OCI-LY1 (cell line): ENCODE data around the gene PNPLA7.

Experiments used
- EZH2 ChIP-seq: fragments of 200-600 bp; sonication (generic), shearing (Covaris generic); IDR thresholded peaks from 2 replicates; pipeline ENCODE4 v1.8.0; 2017; ENCODE audit warnings: borderline replicate concordance, mixed run types, mild to moderate bottlenecking, antibody characterized with exemption, low read length, moderate library complexity, mixed read lengths
- TF ChIP-seq, protein P1 (sequence below): fragments of 200-600 bp; sonication (generic), shearing (Covaris generic); IDR thresholded peaks from 2 replicates; pipeline ENCODE4 v1.5.1; 2017; ENCODE audit warnings: mild to moderate bottlenecking, antibody characterized with exemption, low read length, moderate library complexity, mixed read lengths

DNA sequence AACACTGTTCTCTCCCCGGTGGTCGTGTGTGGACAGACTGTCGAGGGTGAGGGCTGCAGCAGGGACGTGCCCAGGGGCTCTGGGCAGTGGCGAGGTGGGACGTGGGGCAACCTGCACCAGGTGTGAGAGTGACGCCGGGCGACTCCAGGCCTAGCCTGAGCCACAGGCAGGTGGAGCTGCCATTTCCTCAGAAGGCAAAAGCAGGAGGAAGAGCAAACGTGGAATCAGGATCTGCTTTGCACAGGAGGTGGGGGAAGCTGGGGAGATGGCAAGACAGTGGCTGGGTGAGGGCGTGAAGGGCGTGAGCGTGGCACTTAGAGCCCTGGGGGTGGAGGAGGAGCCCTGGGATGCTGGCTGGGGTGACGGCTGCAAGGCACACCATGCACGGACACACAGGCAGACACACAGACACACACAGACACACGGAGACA lies 51.5 kb downstream of the PNPLA7 start:
- no peak for TF ChIP-seq EZH2
- TF ChIP-seq, protein P1, sequence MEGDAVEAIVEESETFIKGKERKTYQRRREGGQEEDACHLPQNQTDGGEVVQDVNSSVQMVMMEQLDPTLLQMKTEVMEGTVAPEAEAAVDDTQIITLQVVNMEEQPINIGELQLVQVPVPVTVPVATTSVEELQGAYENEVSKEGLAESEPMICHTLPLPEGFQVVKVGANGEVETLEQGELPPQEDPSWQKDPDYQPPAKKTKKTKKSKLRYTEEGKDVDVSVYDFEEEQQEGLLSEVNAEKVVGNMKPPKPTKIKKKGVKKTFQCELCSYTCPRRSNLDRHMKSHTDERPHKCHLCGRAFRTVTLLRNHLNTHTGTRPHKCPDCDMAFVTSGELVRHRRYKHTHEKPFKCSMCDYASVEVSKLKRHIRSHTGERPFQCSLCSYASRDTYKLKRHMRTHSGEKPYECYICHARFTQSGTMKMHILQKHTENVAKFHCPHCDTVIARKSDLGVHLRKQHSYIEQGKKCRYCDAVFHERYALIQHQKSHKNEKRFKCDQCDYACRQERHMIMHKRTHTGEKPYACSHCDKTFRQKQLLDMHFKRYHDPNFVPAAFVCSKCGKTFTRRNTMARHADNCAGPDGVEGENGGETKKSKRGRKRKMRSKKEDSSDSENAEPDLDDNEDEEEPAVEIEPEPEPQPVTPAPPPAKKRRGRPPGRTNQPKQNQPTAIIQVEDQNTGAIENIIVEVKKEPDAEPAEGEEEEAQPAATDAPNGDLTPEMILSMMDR: no peak
